GM19193 (cell line): ENCODE results near the gene SCAF1.

ENCODE experiments used
- POLR2A ChIP-seq: IDR thresholded peaks from 4 replicates; pipeline ENCODE4 v1.6.1; 2011; ENCODE audit not compliant: insufficient read depth, insufficient read length; ENCODE audit errors: extremely low read depth

Gene SCAF1

DNA sequence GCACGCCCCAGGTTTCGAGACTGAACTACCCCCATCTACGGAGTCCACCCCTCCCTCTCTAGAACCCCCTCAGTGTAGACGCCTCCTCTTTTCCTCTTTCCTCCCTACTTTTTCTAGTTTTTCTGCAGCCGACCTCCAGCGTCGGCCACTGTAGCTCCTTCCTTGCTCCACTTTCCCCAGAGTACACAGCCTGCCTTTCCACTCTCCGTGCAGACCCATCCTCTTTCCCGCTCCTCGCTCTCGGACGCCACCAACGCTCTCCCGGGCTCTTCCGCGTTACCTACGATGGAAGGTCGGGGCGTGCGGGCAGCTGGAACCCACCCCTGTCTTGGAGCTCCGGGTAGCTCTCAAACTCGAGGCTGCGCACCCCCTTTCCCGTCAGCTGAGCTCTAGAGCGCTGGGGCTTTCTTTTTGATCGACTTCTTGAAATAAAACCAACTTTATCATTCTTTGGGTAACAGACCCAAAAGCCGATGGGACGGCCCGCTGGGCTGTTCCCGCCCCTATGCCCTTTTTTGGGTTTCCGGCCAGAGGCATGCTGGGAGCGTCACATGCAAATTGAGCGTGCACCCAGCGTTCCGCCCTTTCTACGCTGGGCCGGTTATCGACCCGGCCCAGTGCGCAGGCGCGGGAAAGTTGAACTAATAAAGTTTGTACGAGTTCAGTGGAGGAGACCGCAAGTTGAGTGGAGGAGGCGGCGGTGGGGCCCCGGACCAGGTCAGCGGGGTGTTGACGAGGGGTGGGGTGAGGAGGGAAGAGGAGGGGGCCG, 23.5 kb downstream of the SCAF1 start, which contains the start of the genes BCL2L12 and IRF3:
TSS of gene BCL2L12 (plus strand) at position 583 of the 769 bp plus-strand sequence. CDS start 760 bp downstream, outside the sequence.
TSS of gene IRF3 (minus strand) at position 507 of the 769 bp plus-strand sequence. CDS start 1,019 bp downstream, outside the sequence.
- peak; percentile 75 for TF ChIP-seq POLR2A

DNA sequence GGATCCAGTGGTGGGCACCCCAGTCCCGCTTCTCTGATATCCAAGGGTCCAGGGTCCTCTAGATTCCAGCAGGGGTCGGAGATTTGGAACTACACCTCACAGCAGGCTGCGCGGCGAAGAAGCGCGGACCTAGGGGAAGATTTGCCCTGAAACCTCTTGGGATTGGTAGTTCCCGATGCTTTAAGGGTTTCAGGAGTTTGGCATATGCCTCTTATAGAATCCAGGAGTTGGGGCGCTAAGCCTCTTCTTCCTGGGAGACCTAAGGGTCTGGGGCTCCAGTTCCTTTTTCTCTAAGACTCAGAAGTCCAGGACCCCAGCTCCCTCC, 24.1 kb downstream of the SCAF1 start:
- no peak for TF ChIP-seq POLR2A

DNA sequence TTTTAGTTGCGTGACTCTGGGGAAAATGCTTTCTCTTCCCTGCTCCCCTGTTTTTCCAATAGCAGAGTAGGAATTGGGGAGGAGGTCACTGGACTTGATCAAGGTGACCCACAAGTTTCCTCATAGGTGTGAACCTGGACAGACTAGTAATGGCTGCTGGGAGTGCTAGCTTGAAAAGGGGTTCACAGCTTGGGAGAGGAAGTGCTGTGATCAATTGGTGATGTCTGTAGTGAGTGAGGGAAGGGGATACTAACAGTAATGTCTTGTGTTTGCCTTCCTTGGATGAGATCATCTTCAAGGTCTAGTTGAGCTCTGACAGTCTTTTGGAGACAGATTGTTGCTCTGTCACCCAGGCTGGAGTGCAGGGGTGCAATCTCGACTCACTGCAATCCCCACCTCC, 25.5 kb downstream of the SCAF1 start:
- TF ChIP-seq POLR2A, result no peak

DNA sequence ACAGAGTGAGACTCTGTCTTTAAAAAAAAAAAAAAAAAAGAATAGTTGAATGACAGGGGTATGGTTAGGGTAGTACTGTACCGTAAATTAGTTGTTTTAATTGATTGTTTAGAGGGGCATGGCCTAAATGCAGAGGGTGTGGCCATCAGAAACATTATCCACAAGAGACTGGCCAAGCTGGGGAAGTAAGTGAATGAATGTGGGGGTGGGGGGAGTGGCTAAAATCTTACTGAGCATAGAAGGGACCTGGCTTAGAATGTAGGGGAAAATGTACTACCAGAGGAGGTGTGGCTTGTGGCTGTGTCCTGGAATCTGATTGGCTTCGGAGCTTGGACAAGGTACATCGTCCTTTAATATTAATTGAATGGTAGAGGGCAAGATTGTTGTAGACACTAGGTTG, 27.5 kb downstream of the SCAF1 start:
- no peak for TF ChIP-seq POLR2A

DNA sequence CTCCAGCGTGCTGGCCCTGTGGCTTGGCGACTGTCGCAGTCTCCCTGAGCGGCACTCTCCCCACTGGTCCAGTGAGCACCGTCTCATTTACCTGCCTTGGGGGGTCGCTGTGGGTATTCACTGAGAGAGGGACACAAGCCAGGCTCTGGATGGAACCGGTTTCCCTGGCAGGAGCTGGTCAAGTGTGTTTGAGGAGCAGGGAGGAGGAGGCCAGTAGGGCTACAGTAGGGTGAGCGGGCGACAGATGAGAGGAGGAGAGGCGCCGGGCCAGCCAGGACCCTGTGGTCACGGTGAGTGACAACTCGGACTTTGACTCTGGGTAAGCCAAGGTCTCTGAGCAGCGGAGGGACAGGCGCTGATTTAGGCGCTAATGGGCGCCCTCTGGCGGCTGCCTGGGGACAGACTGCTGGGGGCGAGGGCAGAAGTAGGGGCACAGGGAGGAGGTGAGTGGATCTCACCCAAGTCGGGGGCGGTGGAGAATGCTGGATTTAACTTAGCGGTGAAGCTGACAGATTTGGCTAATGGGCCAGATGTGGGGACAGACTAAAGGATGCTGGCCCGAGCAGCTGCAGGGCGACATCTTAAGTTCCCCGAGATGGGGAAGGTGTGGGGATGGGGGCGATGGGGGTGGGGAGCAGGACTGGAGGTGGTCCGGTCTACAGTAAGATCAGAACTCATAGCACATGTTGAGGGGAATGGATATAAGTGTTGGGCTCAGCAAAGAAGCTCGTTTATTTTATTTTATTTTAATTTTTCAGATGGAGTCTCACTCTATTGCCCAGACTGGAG, 30.3 kb downstream of the SCAF1 start:
- TF ChIP-seq POLR2A, result no peak

DNA sequence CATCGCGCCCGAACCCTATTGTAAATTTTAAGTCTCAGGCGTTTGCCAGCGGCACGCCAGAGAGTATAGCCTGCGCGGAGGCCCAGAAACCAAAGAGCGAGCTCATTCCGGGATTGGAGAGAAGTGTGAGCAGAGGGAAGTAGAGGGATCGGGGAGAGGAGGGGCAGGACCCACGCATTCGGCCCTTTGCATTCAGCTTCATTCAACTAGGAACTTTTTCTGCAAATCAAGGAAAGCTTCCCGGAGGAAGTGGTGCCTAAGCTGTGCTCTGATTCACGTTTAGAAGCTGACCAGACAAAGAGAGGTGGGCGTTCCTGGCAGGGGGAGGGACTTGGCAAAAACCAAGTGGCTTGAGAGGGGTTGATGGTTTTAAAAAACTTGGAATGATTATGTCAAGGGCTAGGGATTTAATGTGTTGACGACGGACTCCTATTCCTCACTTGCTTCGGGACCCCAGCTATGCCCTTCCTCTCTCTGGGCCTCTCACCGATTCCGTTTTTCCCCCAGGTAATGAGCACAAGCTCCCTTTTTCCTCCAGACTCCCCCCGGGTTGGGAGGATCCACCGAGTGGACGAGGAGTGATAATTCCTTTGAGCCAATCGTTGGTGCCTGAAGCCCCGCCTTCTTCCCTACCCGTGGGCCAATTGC, 34.3 kb downstream of the SCAF1 start:
- TF ChIP-seq POLR2A, result peak; percentile 88

DNA sequence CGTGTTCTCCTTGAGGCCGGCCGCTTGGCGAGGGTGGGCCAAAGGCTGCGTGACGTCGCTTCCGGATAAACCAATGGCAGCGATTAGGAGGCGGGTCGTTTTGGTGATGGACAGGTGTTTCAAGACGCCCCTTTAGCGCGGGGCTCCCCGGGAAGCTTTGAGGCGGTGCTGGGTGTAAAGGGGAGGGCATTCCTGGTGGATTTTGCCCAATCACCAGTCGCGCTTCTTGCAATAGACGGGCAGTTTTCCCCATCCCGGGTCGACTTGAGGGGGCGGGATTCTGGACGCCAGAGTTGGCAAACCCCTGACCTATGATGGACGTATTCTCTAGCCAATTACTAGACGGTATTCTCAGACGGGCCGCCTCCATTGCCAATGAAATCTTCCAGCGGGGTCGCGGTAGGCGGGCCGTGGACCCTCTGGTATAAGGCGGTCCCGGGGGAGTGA, 34.8 kb downstream of the SCAF1 start:
- no peak for TF ChIP-seq POLR2A

DNA sequence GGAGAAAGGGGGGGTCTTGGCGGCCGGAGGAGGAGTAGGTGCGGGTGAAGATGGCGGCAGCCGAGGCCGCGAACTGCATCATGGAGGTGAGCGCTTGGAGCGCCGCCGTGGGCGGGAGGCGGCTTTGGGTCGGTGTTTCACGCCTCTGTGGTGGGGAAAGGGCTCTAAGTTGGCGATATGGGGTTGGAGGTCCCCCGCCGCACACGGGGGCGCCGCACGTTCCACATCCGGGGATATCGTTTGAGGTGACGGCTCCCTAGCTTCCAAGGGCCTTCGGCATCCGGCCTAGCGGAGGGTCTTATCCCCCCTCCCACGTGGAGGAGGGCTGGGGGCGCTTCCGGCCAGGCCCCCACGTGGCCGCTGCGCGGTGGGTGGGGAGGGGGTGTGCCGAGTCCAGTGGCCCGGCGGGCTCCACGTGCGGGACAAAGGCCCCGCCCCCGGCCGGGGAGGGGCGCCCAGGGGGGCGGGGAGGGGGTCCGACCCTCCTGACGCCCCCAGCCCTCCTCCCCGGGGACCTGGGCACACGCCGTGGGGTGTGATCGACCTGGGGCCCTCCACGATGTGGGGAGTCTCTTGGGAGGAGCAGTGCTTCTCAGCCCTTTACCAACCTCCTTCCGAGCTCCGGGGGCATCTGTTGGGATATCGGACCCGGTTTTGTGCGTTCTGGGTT, 35.4 kb downstream of the SCAF1 start, which contains the start of gene PRMT1:
TSS of gene PRMT1 (plus strand) at position 41 of the 670 bp plus-strand sequence. CDS start at position 51, 10 bp downstream.
- TF ChIP-seq POLR2A, result peak; percentile 89

DNA sequence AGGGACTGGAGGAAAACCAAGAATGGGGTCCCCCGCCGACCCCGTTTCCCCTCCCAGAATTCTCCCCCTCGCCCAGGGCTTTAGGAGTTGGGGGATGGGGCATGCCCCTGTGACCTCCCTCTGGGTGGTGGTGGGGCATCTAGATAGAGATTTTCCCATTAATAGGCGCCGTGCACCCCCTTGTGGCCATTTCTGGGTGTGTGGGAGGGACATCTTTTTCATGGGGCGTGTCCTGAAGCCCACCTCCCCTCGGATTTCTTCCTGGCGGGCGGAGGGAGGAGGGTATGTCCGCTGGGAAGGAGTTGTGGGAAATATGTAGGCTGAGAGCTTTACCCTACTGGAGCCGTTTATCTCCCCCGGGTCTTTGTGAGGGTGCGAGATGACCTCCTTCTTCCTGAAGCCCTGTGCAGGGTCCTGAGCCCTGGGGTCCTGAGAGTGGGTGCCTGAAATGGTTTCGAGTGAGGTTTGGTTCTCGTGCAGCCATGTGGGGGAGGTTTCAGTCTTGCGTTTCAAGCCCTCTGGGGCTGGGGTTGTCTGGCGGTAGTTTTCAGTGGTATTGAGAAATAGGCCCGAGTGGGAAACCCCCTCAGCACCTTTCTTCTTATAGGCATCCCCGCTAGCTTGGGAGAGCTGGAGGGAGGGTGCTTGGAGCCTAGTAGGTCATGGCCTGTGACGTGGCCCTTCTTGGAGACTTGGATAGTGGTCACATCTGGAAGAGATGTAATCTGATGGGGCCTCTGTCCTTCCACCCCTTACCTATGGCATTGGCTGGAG, 36.1 kb downstream of the SCAF1 start:
- TF ChIP-seq POLR2A, result peak; percentile 22

DNA sequence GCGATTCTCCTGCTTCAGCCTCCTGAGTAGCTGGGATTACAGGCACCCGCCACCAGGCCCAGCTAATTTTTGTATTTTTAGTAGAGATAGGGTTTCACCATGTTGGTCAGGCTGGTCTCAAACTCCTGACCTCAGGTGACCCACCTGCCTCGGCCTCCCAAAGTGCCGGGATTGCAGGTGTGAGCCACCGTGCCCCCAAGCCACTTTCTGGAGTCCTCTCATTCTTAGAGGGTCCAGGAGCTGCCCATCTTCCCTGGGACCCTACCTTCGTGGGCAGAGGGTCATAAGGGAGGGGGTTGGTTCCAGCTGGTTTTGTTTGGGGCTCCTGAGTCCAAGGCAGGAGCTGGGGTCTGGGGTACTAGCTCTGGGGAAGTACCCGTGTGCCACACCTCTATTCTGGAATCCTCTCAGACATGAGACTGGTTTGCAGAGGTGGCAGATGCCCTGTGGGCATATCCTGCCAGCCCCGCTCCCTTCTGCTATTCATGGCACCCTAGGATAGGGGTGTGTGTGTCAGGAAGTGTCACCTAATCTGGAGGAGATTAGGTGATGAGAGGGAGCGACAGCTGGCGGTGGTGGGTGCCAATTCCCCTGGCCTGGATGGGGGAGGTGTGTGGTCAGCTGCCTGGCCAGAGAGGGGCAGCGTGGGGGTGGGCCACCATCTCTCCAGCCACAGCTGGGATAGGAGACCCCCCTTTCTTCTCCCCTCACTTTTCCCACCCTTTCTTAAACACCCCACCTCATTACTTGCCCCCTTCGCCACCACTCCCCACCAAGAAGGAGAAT, 37.2 kb downstream of the SCAF1 start:
- TF ChIP-seq POLR2A, result no peak

DNA sequence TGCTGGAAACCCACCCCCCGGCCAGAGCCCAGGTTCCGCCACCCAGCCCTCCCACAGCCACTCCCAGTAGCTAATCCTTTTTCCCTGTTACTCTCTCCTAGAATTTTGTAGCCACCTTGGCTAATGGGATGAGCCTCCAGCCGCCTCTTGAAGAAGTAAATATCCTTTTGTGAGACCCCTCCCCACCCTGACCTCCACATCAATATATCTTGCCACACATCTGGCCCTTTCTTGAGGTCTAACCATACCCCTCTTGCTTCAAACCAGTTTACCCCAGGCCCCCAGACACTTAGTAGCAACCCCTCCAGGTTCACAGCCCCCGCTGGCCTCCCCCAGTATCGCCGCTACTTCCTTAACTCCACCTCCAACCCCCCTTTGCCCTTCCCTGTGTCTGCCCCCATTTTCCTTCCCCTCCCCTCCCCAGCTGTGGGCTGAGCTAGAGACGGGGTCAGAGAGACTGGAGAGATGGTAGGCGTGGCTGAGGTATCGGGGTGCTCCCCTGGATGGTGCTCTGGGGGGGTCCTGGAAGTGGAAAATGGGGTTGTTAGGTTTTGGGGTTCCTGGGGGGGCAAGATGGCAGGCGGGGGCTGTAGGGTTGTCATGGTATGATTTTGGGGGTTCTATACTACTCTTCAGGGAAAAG, 37.9 kb downstream of the SCAF1 start:
- TF ChIP-seq POLR2A, result no peak

DNA sequence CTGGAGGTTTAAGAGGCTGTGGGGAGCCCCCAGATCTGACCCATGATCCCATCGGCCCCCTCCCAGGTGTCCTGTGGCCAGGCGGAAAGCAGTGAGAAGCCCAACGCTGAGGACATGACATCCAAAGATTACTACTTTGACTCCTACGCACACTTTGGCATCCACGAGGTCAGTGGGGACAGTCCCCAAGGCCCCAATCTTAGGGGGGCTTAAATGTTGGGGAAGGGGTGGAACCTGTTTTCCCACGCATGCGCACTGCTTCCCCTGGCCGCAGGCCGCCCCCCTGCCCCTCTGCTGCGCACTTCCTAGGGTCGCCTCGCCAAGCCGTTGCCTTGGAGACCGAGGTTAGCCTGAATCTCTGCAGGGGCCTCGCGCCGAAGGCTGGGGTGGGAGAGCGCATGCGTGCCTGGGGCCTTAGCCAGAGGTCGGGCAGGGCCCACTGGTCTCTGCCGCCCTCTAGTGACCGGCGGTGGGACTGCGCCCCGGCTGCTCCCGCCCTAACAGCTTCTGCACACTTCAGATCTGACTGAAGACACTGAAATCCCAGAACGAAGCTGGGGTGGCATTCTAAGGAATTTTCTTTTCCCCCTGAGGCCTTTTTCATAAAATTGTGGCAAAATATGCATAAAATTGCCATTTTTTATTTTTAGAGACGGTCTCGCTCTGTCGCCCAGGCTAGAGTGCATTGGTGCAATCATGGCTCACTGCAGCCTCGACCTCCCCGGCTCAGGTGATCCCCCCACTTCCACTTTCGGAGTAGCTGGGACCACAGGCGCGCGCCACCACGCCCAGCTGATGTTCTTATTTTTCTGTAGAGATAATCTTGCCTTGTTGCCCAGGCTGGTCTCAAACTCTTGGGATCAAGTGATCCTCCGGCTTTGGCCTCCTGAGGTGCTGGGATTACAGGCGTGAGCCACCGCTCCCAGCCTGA, 38.7 kb downstream of the SCAF1 start:
- TF ChIP-seq POLR2A, result no peak
